Measurements from ENCODE around the gene MSI2.

MSI2 gene

GRCh38 chr17:57627591-57627990 lies 371.3 kb downstream of the MSI2 start:
- H3K27me3 ChIP-seq (ENCODE audit: insufficient read depth, low read length): no peaks in the 10 kb centered on the region
- peaks cover 59% of the 10 kb centered on the region for H3K36me3 ChIP-seq (ENCODE audit: insufficient read depth, low read length)
- H3K4me1 ChIP-seq (ENCODE audit: insufficient read depth, low read length): peaks cover 25% of the 10 kb centered on the region
- no peaks in the 10 kb centered on the region for H3K9me3 ChIP-seq (ENCODE audit: low read length)
- no peak overlapping the region for H2AFZ ChIP-seq (ENCODE audit: low read depth, low read length)
- H3K4me3 ChIP-seq (ENCODE audit: low read length): no peak overlapping the region

DNA sequence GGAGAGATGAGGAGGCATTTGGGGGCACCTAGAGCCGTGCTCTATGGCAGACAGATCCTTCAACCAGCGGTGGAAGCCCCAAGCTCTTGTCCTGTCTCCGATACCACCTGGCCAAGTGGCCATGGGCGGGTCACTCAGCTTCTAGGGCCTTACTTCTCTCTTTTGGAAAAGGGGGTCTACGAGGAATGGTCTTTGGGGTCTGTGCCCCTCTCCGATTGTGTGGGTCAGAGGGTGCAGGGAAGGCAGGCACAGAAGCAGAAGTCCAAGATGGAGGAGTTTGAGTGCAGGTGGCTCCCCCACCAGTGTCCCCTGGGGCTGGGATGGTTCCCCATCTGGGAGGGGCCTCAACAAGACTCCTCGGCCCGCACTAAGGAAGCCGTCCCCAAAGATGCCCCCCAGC lies 372.1 kb downstream of the MSI2 start:
- no peaks in the 10 kb centered on the region for H3K27me3 ChIP-seq (ENCODE audit: insufficient read depth, low read length)
- no peak overlapping the region for H3K4me3 ChIP-seq (ENCODE audit: low read length)
- no peak overlapping the region for H2AFZ ChIP-seq (ENCODE audit: low read depth, low read length)
- H3K9me3 ChIP-seq (ENCODE audit: low read length): no peaks in the 10 kb centered on the region
- peaks cover 64% of the 10 kb centered on the region for H3K36me3 ChIP-seq (ENCODE audit: insufficient read depth, low read length)
- peaks cover 23% of the 10 kb centered on the region for H3K4me1 ChIP-seq (ENCODE audit: insufficient read depth, low read length)

DNA sequence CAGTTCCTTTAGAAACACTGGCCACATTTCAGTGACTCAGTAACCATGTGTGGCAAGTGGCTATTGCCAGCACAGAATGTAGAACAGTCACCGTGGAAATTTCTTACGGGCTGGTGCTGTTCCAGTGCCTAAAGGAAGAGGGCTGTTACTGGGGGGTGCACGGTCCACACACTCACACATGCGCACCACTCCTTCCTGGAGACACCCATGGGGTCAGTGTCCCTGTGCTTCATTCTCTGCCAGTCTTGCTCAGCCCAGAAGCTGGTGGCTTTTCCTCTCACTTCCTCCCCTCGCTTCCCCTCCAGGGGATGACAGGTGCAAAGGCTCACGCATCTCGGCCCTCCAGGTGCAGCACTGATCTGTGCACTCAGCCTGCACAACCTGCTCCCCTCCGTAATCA lies 373.1 kb downstream of the MSI2 start:
- no peak overlapping the region for H2AFZ ChIP-seq (ENCODE audit: low read depth, low read length)

GRCh38 chr17:57629886-57630285 lies 373.6 kb downstream of the MSI2 start:
- Histone ChIP-seq H3K4me3 (ENCODE audit: low read length) (no peak overlapping the region), H3K9me3 (ENCODE audit: low read length) (no peaks in the 10 kb centered on the region), H2AFZ (ENCODE audit: low read depth, low read length) (no peak overlapping the region), H3K36me3 (ENCODE audit: insufficient read depth, low read length) (peaks cover 67% of the 10 kb centered on the region), H3K27me3 (ENCODE audit: insufficient read depth, low read length) (no peaks in the 10 kb centered on the region), H3K4me1 (ENCODE audit: insufficient read depth, low read length) (peaks cover 12% of the 10 kb centered on the region)

More for the DNA sequence above, 373.1 kb downstream of the MSI2 start:
- Histone ChIP-seq H3K9me3 (ENCODE audit: low read length) (no peaks in the 10 kb centered on the region), H3K4me1 (ENCODE audit: insufficient read depth, low read length) (peaks cover 16% of the 10 kb centered on the region), H3K4me3 (ENCODE audit: low read length) (no peak overlapping the region), H3K36me3 (ENCODE audit: insufficient read depth, low read length) (peaks cover 67% of the 10 kb centered on the region), H3K27me3 (ENCODE audit: insufficient read depth, low read length) (no peaks in the 10 kb centered on the region)

GRCh38 chr17:57630736-57631135 lies 374.4 kb downstream of the MSI2 start:
- Histone ChIP-seq H3K9me3 (ENCODE audit: low read length) (no peaks in the 10 kb centered on the region), H3K36me3 (ENCODE audit: insufficient read depth, low read length) (peaks cover 67% of the 10 kb centered on the region), H3K4me3 (ENCODE audit: low read length) (no peak overlapping the region), H3K4me1 (ENCODE audit: insufficient read depth, low read length) (peaks cover 4% of the 10 kb centered on the region), H2AFZ (ENCODE audit: low read depth, low read length) (no peak overlapping the region), H3K27me3 (ENCODE audit: insufficient read depth, low read length) (no peaks in the 10 kb centered on the region)

- Histone ChIP-seq H3K27me3 (ENCODE audit: insufficient read depth, low read length) (no peaks in the 10 kb centered on the region), H3K9me3 (ENCODE audit: low read length) (no peaks in the 10 kb centered on the region), H3K36me3 (ENCODE audit: insufficient read depth, low read length) (peaks cover 58% of the 10 kb centered on the region), H2AFZ (ENCODE audit: low read depth, low read length) (no peak overlapping the region), H3K4me3 (ENCODE audit: low read length) (no peak overlapping the region), H3K4me1 (ENCODE audit: insufficient read depth, low read length) (no peaks in the 10 kb centered on the region)
Measured at GRCh38 chr17:57631871-57632270, 375.5 kb downstream of the MSI2 start.

- H3K4me3 ChIP-seq (ENCODE audit: low read length): no peak overlapping the region
- no peaks in the 10 kb centered on the region for H3K27me3 ChIP-seq (ENCODE audit: insufficient read depth, low read length)
- H3K36me3 ChIP-seq (ENCODE audit: insufficient read depth, low read length): peaks cover 55% of the 10 kb centered on the region
- no peaks in the 10 kb centered on the region for H3K4me1 ChIP-seq (ENCODE audit: insufficient read depth, low read length)
- no peaks in the 10 kb centered on the region for H3K9me3 ChIP-seq (ENCODE audit: low read length)
- H2AFZ ChIP-seq (ENCODE audit: low read depth, low read length): no peak overlapping the region
Measured at GRCh38 chr17:57632294-57632693, 376.0 kb downstream of the MSI2 start.

- Histone ChIP-seq H3K27me3 (ENCODE audit: insufficient read depth, low read length) (no peaks in the 10 kb centered on the region), H2AFZ (ENCODE audit: low read depth, low read length) (no peak overlapping the region), H3K9me3 (ENCODE audit: low read length) (no peaks in the 10 kb centered on the region), H3K36me3 (ENCODE audit: insufficient read depth, low read length) (peaks cover 50% of the 10 kb centered on the region), H3K4me1 (ENCODE audit: insufficient read depth, low read length) (no peaks in the 10 kb centered on the region), H3K4me3 (ENCODE audit: low read length) (no peak overlapping the region)
Measured at GRCh38 chr17:57633236-57633635, 376.9 kb downstream of the MSI2 start.

GRCh38 chr17:57634713-57635465 lies 378.6 kb downstream of the MSI2 start:
- Histone ChIP-seq H3K36me3 (ENCODE audit: insufficient read depth, low read length) (peaks cover 35% of the 10 kb centered on the region), H3K27me3 (ENCODE audit: insufficient read depth, low read length) (no peaks in the 10 kb centered on the region), H3K9me3 (ENCODE audit: low read length) (no peaks in the 10 kb centered on the region), H3K4me3 (ENCODE audit: low read length) (no peak overlapping the region), H3K4me1 (ENCODE audit: insufficient read depth, low read length) (no peaks in the 10 kb centered on the region), H2AFZ (ENCODE audit: low read depth, low read length) (no peak overlapping the region)

DNA sequence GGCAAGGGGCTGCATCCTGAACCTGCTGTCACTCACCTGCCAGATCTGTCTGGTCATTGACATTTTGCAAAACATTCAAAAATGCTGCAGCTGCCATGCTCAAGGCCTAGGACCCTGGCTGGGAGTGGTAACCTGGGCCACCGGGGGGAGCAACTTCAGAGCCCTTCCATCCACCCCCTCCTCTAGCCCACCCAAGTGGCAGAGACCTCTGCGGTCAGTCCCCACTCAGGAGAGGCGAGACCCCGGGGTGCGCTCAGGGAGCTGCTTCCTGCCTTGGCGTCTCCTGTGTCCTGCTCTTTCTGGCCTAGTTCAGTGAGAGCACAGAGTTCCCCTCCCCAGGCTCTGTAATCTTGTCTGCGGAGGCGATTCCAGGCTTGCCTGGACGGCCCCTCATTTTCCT lies 380.0 kb downstream of the MSI2 start:
- no peak overlapping the region for H3K4me3 ChIP-seq (ENCODE audit: low read length)
- H3K36me3 ChIP-seq (ENCODE audit: insufficient read depth, low read length): peaks cover 29% of the 10 kb centered on the region
- no peaks in the 10 kb centered on the region for H3K27me3 ChIP-seq (ENCODE audit: insufficient read depth, low read length)
- H3K4me1 ChIP-seq (ENCODE audit: insufficient read depth, low read length): no peaks in the 10 kb centered on the region
- no peaks in the 10 kb centered on the region for H3K9me3 ChIP-seq (ENCODE audit: low read length)
- no peak overlapping the region for H2AFZ ChIP-seq (ENCODE audit: low read depth, low read length)

DNA sequence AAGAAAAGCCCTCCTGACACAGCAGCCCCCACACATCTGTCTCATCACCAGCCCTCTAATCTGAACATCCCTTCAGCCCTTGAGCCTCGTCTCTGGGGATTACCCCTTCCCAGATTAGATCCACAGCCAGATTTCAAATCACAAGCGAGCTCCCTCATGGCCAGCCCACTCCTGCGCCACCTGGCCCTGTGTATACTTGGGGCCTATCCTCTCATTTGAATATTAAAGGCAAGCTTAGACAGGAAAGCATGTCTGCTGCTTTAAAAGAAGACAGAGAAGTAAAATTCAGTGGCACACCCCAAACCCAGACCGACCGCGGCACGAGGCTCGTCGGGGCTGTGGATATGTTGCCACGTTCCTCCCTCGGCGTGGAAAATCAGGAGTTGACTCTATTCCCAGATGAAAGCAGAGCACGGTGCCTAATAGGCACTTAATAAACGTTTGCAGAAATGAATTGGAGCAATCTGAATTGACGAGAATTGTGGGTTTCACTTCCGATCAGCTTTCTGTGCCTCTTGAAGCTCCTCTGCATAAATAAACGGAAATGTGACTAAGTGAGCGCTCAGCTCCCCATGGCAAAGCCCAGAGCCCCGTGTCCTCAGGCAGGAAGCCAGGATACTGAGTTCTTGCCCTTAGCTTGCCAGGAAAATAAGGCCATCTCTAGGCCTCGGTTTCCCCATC lies 380.8 kb downstream of the MSI2 start:
- Histone ChIP-seq H3K4me1 (ENCODE audit: insufficient read depth, low read length) (no peaks in the 10 kb centered on the region), H2AFZ (ENCODE audit: low read depth, low read length) (no peak overlapping the region), H3K4me3 (ENCODE audit: low read length) (no peak overlapping the region), H3K27me3 (ENCODE audit: insufficient read depth, low read length) (no peaks in the 10 kb centered on the region), H3K36me3 (ENCODE audit: insufficient read depth, low read length) (peaks cover 26% of the 10 kb centered on the region), H3K9me3 (ENCODE audit: low read length) (no peaks in the 10 kb centered on the region)

GRCh38 chr17:57637666-57638010 lies 381.3 kb downstream of the MSI2 start:
- Histone ChIP-seq H3K4me3 (ENCODE audit: low read length) (no peak overlapping the region), H2AFZ (ENCODE audit: low read depth, low read length) (no peak overlapping the region), H3K4me1 (ENCODE audit: insufficient read depth, low read length) (no peaks in the 10 kb centered on the region), H3K36me3 (ENCODE audit: insufficient read depth, low read length) (peaks cover 22% of the 10 kb centered on the region), H3K9me3 (ENCODE audit: low read length) (no peaks in the 10 kb centered on the region), H3K27me3 (ENCODE audit: insufficient read depth, low read length) (no peaks in the 10 kb centered on the region)

GRCh38 chr17:57638284-57638683 lies 382.0 kb downstream of the MSI2 start:
- H3K9me3 ChIP-seq (ENCODE audit: low read length): no peaks in the 10 kb centered on the region
- no peaks in the 10 kb centered on the region for H3K27me3 ChIP-seq (ENCODE audit: insufficient read depth, low read length)
- peaks cover 19% of the 10 kb centered on the region for H3K36me3 ChIP-seq (ENCODE audit: insufficient read depth, low read length)
- H3K4me3 ChIP-seq (ENCODE audit: low read length): no peak overlapping the region
- no peak overlapping the region for H2AFZ ChIP-seq (ENCODE audit: low read depth, low read length)
- H3K4me1 ChIP-seq (ENCODE audit: insufficient read depth, low read length): peaks cover 3% of the 10 kb centered on the region
